ENCODE measurements around the gene GIPC3.
A peak's percentile ranks its signal among the peaks of the same experiment; 100 is the strongest.

GIPC3 gene

DNA sequence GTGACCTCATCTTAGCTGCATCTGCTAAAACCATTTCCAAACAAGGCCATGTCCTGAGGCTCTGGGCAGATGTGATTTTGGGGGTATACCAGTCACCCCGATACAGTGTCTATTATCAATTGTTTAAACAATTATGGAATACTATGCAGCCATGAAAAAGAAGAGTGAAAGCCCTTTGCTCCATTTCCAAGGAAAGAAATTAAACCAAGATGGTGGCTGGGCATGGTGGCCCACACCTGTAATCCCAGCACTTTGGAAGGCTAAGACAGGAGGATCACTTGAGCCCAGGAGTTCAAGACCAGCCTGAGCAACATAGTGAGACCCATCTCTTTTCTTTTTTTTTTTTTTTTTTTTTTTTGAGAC is 45.5 kb upstream of the GIPC3 start:
- Histone ChIP-seq H3K36me3 (ENCODE audit: control insufficient read depth in 2 of 2, insufficient read depth in 1 of 2, low read length in 2 of 2) (peaks cover 3 to 33% of the 10 kb centered on the region in 2 experiments; a peak in 2 of 3 replicates), H3K4me3 (ENCODE audit: low read depth, low read length) (no peak overlapping the region), H3K4me1 (ENCODE audit: control insufficient read depth, insufficient read depth, low read length) (no peaks in the 10 kb centered on the region), H3K9me3 (ENCODE audit: control insufficient read depth, insufficient read depth, low read depth, low read length) (no peaks in the 10 kb centered on the region), H3K27ac (ENCODE audit: extremely low read depth, low read depth, low read length) (no peak overlapping the region)
- POLR2A ChIA-PET: interaction anchor here (0.6 to 0.7 kb wide), 2 partner anchors 11 to 12 kb away, joined by 3 to 5 read pairs; no protein-coding TSS in a partner anchor
- CTCF ChIA-PET: no interaction called here
- TF ChIP-seq ZNF623 (tag by site-specific recombination; IDR thresholded peaks at IDR 0.05) (peak; percentile 27; the same call in 1 of the 2 replicates), ZNF529 (tag by site-specific recombination; IDR thresholded peaks at IDR 0.05; ENCODE audit: insufficient replicate concordance) (no peak), GLIS2 (tag by site-specific recombination; IDR thresholded peaks at IDR 0.05) (no peak), ZNF664 (tag by site-specific recombination; IDR thresholded peaks at IDR 0.05) (no peak), SP7 (tag by site-specific recombination; IDR thresholded peaks at IDR 0.05) (0 out of 2 replicates have a peak, but pooled peaks have one; percentile 23), ZNF292 (tag by site-specific recombination; IDR thresholded peaks at IDR 0.05; ENCODE audit: borderline replicate concordance, low read depth) (no peak), ZNF211 (tag by site-specific recombination; IDR thresholded peaks at IDR 0.05; ENCODE audit: low read depth) (no peak)
- TF ChIP-seq, protein P1, sequence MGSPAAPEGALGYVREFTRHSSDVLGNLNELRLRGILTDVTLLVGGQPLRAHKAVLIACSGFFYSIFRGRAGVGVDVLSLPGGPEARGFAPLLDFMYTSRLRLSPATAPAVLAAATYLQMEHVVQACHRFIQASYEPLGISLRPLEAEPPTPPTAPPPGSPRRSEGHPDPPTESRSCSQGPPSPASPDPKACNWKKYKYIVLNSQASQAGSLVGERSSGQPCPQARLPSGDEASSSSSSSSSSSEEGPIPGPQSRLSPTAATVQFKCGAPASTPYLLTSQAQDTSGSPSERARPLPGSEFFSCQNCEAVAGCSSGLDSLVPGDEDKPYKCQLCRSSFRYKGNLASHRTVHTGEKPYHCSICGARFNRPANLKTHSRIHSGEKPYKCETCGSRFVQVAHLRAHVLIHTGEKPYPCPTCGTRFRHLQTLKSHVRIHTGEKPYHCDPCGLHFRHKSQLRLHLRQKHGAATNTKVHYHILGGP (tag by site-specific recombination; IDR thresholded peaks at IDR 0.05): no peak
- TF ChIP-seq, protein P2, sequence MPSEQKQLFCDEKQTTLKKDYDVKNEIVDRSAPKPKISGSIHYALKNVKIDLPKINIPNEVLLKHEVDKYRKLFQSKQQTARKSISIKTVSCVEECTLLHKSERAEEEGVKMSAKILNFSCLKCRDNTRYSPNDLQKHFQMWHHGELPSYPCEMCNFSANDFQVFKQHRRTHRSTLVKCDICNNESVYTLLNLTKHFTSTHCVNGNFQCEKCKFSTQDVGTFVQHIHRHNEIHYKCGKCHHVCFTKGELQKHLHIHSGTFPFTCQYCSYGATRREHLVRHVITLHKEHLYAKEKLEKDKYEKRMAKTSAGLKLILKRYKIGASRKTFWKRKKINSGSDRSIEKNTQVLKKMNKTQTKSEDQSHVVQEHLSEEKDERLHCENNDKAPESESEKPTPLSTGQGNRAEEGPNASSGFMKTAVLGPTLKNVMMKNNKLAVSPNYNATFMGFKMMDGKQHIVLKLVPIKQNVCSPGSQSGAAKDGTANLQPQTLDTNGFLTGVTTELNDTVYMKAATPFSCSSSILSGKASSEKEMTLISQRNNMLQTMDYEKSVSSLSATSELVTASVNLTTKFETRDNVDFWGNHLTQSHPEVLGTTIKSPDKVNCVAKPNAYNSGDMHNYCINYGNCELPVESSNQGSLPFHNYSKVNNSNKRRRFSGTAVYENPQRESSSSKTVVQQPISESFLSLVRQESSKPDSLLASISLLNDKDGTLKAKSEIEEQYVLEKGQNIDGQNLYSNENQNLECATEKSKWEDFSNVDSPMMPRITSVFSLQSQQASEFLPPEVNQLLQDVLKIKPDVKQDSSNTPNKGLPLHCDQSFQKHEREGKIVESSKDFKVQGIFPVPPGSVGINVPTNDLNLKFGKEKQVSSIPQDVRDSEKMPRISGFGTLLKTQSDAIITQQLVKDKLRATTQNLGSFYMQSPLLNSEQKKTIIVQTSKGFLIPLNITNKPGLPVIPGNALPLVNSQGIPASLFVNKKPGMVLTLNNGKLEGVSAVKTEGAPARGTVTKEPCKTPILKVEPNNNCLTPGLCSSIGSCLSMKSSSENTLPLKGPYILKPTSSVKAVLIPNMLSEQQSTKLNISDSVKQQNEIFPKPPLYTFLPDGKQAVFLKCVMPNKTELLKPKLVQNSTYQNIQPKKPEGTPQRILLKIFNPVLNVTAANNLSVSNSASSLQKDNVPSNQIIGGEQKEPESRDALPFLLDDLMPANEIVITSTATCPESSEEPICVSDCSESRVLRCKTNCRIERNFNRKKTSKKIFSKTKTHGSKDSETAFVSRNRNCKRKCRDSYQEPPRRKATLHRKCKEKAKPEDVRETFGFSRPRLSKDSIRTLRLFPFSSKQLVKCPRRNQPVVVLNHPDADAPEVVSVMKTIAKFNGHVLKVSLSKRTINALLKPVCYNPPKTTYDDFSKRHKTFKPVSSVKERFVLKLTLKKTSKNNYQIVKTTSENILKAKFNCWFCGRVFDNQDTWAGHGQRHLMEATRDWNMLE (tag by site-specific recombination; conservative IDR thresholded peaks at IDR 0.05; ENCODE audit: low read depth): no peak
- TF ChIP-seq, protein P3, sequence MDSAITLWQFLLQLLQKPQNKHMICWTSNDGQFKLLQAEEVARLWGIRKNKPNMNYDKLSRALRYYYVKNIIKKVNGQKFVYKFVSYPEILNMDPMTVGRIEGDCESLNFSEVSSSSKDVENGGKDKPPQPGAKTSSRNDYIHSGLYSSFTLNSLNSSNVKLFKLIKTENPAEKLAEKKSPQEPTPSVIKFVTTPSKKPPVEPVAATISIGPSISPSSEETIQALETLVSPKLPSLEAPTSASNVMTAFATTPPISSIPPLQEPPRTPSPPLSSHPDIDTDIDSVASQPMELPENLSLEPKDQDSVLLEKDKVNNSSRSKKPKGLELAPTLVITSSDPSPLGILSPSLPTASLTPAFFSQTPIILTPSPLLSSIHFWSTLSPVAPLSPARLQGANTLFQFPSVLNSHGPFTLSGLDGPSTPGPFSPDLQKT (IDR thresholded peaks at IDR 0.05; ENCODE audit: borderline replicate concordance, low read depth, low read length): no peak
- TF ChIP-seq, protein P4, sequence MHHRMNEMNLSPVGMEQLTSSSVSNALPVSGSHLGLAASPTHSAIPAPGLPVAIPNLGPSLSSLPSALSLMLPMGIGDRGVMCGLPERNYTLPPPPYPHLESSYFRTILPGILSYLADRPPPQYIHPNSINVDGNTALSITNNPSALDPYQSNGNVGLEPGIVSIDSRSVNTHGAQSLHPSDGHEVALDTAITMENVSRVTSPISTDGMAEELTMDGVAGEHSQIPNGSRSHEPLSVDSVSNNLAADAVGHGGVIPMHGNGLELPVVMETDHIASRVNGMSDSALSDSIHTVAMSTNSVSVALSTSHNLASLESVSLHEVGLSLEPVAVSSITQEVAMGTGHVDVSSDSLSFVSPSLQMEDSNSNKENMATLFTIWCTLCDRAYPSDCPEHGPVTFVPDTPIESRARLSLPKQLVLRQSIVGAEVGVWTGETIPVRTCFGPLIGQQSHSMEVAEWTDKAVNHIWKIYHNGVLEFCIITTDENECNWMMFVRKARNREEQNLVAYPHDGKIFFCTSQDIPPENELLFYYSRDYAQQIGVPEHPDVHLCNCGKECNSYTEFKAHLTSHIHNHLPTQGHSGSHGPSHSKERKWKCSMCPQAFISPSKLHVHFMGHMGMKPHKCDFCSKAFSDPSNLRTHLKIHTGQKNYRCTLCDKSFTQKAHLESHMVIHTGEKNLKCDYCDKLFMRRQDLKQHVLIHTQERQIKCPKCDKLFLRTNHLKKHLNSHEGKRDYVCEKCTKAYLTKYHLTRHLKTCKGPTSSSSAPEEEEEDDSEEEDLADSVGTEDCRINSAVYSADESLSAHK (tag by site-specific recombination; IDR thresholded peaks at IDR 0.05): no peak
- TF ChIP-seq, protein P5, sequence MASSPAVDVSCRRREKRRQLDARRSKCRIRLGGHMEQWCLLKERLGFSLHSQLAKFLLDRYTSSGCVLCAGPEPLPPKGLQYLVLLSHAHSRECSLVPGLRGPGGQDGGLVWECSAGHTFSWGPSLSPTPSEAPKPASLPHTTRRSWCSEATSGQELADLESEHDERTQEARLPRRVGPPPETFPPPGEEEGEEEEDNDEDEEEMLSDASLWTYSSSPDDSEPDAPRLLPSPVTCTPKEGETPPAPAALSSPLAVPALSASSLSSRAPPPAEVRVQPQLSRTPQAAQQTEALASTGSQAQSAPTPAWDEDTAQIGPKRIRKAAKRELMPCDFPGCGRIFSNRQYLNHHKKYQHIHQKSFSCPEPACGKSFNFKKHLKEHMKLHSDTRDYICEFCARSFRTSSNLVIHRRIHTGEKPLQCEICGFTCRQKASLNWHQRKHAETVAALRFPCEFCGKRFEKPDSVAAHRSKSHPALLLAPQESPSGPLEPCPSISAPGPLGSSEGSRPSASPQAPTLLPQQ (tag by site-specific recombination; IDR thresholded peaks at IDR 0.05): no peak
- TF ChIP-seq, protein P6, sequence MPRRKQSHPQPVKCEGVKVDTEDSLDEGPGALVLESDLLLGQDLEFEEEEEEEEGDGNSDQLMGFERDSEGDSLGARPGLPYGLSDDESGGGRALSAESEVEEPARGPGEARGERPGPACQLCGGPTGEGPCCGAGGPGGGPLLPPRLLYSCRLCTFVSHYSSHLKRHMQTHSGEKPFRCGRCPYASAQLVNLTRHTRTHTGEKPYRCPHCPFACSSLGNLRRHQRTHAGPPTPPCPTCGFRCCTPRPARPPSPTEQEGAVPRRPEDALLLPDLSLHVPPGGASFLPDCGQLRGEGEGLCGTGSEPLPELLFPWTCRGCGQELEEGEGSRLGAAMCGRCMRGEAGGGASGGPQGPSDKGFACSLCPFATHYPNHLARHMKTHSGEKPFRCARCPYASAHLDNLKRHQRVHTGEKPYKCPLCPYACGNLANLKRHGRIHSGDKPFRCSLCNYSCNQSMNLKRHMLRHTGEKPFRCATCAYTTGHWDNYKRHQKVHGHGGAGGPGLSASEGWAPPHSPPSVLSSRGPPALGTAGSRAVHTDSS (tag by site-specific recombination; IDR thresholded peaks at IDR 0.05): 0 out of 2 replicates have a peak, but pooled peaks have one; percentile 11
- TF ChIP-seq, protein P7, sequence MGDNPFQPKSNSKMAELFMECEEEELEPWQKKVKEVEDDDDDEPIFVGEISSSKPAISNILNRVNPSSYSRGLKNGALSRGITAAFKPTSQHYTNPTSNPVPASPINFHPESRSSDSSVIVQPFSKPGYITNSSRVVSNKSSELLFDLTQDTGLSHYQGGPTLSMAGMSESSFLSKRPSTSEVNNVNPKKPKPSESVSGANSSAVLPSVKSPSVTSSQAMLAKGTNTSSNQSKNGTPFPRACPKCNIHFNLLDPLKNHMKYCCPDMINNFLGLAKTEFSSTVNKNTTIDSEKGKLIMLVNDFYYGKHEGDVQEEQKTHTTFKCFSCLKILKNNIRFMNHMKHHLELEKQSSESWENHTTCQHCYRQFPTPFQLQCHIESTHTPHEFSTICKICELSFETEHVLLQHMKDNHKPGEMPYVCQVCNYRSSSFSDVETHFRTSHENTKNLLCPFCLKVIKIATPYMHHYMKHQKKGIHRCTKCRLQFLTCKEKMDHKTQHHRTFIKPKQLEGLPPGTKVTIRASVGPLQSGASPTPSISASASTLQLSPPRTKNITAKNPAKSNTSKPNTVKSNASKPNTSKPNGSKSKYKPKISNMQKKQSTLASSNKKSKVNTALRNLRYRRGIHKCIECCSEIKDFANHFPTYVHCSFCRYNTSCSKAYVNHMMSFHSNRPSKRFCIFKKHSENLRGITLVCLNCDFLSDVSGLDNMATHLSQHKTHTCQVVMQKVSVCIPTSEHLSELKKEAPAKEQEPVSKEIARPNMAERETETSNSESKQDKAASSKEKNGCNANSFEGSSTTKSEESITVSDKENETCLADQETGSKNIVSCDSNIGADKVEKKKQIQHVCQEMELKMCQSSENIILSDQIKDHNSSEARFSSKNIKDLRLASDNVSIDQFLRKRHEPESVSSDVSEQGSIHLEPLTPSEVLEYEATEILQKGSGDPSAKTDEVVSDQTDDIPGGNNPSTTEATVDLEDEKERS (tag by site-specific recombination; IDR thresholded peaks at IDR 0.05): peak; percentile 97
- TF ChIP-seq, protein P8, sequence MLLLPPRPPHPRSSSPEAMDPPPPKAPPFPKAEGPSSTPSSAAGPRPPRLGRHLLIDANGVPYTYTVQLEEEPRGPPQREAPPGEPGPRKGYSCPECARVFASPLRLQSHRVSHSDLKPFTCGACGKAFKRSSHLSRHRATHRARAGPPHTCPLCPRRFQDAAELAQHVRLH (tag by site-specific recombination; IDR thresholded peaks at IDR 0.05): peak; percentile 68; the same call in 1 of the 2 replicates
- TF ChIP-seq, protein P9, sequence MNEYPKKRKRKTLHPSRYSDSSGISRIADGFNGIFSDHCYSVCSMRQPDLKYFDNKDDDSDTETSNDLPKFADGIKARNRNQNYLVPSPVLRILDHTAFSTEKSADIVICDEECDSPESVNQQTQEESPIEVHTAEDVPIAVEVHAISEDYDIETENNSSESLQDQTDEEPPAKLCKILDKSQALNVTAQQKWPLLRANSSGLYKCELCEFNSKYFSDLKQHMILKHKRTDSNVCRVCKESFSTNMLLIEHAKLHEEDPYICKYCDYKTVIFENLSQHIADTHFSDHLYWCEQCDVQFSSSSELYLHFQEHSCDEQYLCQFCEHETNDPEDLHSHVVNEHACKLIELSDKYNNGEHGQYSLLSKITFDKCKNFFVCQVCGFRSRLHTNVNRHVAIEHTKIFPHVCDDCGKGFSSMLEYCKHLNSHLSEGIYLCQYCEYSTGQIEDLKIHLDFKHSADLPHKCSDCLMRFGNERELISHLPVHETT (tag by site-specific recombination; IDR thresholded peaks at IDR 0.05): 0 out of 2 replicates have a peak, but pooled peaks have one; percentile 46
- TF ChIP-seq, protein P10, sequence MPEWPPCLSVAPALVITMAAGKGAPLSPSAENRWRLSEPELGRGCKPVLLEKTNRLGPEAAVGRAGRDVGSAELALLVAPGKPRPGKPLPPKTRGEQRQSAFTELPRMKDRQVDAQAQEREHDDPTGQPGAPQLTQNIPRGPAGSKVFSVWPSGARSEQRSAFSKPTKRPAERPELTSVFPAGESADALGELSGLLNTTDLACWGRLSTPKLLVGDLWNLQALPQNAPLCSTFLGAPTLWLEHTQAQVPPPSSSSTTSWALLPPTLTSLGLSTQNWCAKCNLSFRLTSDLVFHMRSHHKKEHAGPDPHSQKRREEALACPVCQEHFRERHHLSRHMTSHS (tag by site-specific recombination; IDR thresholded peaks at IDR 0.05): no peak
